Mammary epithelial cell (primary cell): ENCODE data around the gene PRPF8.

ENCODE experiments used
- CTCF ChIP-seq, 2 donors: IDR thresholded peaks in 1 of 2; conservative IDR thresholded peaks in 1 of 2; 2 replicates each; pipeline ENCODE4 v1.5.1; 2011 to 2012; ENCODE audit warnings: inconsistent platforms in 2 of 2, low read length in 2 of 2, mild to moderate bottlenecking in 2 of 2, control low read depth in 1 of 2, low read depth in 1 of 2; ENCODE audit not compliant: insufficient read depth in 1 of 2; ENCODE audit errors: extremely low read depth in 1 of 2
- EZH2 ChIP-seq: IDR thresholded peaks from 2 replicates; pipeline ENCODE4 v1.6.1; 2012; ENCODE audit warnings: low read length, inconsistent platforms, borderline replicate concordance

- TF ChIP-seq CTCF (conservative IDR thresholded peaks at IDR 0.05 in 1 of 2, IDR thresholded peaks at IDR 0.05 in 1 of 2; ENCODE audit: extremely low read depth in 1 of 2, insufficient read depth in 1 of 2, low read depth in 1 of 2, low read length in 2 of 2) (no peak), EZH2 (no peak)
Measured at GRCh38 chr17:1645207-1646171, 39.2 kb downstream of the PRPF8 start, which contains the start of gene SCARF1.
